HepG2 (cell line): Measurements from ENCODE around the gene MEGF6. TPM values are rescaled to one million over a fixed set of nuclear protein-coding genes. Genes with fewer than 3 reads are reported as not detected.

ENCODE experiments used
- ATF7 ChIP-seq, 2 experiments: fragments of 450-650 bp in 1 of 2; sonication (generic) in 1 of 2; formaldehyde crosslinking in 1 of 2; IDR thresholded peaks; 2 replicates each; pipeline versions ENCODE4 v1.4.0 to v1.6.1; 2016 to 2020; ENCODE audit warnings: antibody characterized with exemption in 1 of 2, mild to moderate bottlenecking in 1 of 2, missing genetic modification reagents in 1 of 2
- CBFB ChIP-seq: sonication (generic); formaldehyde crosslinking; IDR thresholded peaks from 2 replicates; pipeline ENCODE4 v1.4.0; 2020; ENCODE audit warnings: missing genetic modification reagents
- DMAP1 ChIP-seq: IDR thresholded peaks from 2 replicates; pipeline ENCODE4 v1.6.1; 2016
- EP300 ChIP-seq, 3 experiments: sonication (generic) in 1 of 3; formaldehyde crosslinking in 1 of 3; IDR thresholded peaks; 2 replicates each; pipeline versions ENCODE4 v1.5.1 to v1.6.1; 2011 to 2020; ENCODE audit warnings: low read depth in 2 of 3, low read length in 2 of 3, borderline replicate concordance in 1 of 3, improper control_type of control experiment in 1 of 3, mild to moderate bottlenecking in 1 of 3, missing genetic modification reagents in 1 of 3, moderate library complexity in 1 of 3
- EZH2 ChIP-seq: conservative IDR thresholded peaks from 2 replicates; pipeline ENCODE4 v1.6.1; 2012; ENCODE audit warnings: mild to moderate bottlenecking, low read depth, low read length, moderate library complexity
- GLI4 ChIP-seq: sonication (generic); formaldehyde crosslinking; IDR thresholded peaks from 2 replicates; pipeline ENCODE4 v1.5.1; 2020; ENCODE audit warnings: missing genetic modification reagents, mild to moderate bottlenecking, moderate library complexity, borderline replicate concordance
- MED13 ChIP-seq: sonication (generic); formaldehyde crosslinking; IDR thresholded peaks from 2 replicates; pipeline ENCODE4 v1.5.0; 2020; ENCODE audit warnings: missing genetic modification reagents
- MYC ChIP-seq: sonication (generic); formaldehyde crosslinking; IDR thresholded peaks from 2 replicates; pipeline ENCODE4 v1.9.0; 2021; ENCODE audit warnings: missing genetic modification reagents, borderline replicate concordance
- NFKB2 ChIP-seq: sonication (generic); formaldehyde crosslinking; IDR thresholded peaks from 2 replicates; pipeline ENCODE4 v1.4.0; 2020; ENCODE audit warnings: missing genetic modification reagents, borderline replicate concordance
- RARG ChIP-seq: sonication (generic); formaldehyde crosslinking; IDR thresholded peaks from 2 replicates; pipeline ENCODE4 v1.4.0; 2020; ENCODE audit warnings: low read depth, mild to moderate bottlenecking, missing genetic modification reagents
- REXO4 ChIP-seq: sonication (generic); formaldehyde crosslinking; IDR thresholded peaks from 2 replicates; pipeline ENCODE4 v1.8.0; 2022; ENCODE audit warnings: missing genetic modification reagents, mild to moderate bottlenecking, borderline replicate concordance
- RNF2 ChIP-seq: fragments of 450-650 bp; conservative IDR thresholded peaks from 2 replicates; pipeline ENCODE4 v1.6.1; 2016; ENCODE audit warnings: low read depth
- SP1 ChIP-seq, 2 experiments: fragments of 450-650 bp in 1 of 2; sonication (generic) in 1 of 2; formaldehyde crosslinking in 1 of 2; IDR thresholded peaks; 2 replicates each; pipeline versions ENCODE4 v1.4.0 to v1.6.1; 2016 to 2020; ENCODE audit warnings: missing genetic modification reagents in 1 of 2
- SPEN ChIP-seq: sonication (generic); formaldehyde crosslinking; IDR thresholded peaks from 2 replicates; pipeline ENCODE4 v1.5.1; 2020; ENCODE audit warnings: low read depth, mild to moderate bottlenecking, missing genetic modification reagents
- STAT5B ChIP-seq: sonication (generic); formaldehyde crosslinking; IDR thresholded peaks from 2 replicates; pipeline ENCODE4 v1.4.0; 2020; ENCODE audit warnings: missing genetic modification reagents
- ZC3H13 ChIP-seq: sonication (generic); formaldehyde crosslinking; IDR thresholded peaks from 2 replicates; pipeline ENCODE4 v1.8.1; 2023; ENCODE audit warnings: mild to moderate bottlenecking, missing genetic modification reagents, moderate library complexity
- ZC3H4 ChIP-seq: sonication (generic); formaldehyde crosslinking; IDR thresholded peaks from 2 replicates; pipeline ENCODE4 v1.4.0; 2020; ENCODE audit warnings: missing genetic modification reagents, borderline replicate concordance
- ZNF235 ChIP-seq: sonication (generic); formaldehyde crosslinking; IDR thresholded peaks from 2 replicates; pipeline ENCODE4 v1.8.1; 2023; ENCODE audit warnings: mild to moderate bottlenecking, missing genetic modification reagents, borderline replicate concordance
- ZNF317 ChIP-seq: sonication (generic); formaldehyde crosslinking; IDR thresholded peaks from 2 replicates; pipeline ENCODE4 v1.5.0; 2020; ENCODE audit warnings: mild to moderate bottlenecking, missing genetic modification reagents
- ZNF432 ChIP-seq: sonication (generic); formaldehyde crosslinking; IDR thresholded peaks from 2 replicates; pipeline ENCODE4 v1.5.0; 2020; ENCODE audit warnings: missing genetic modification reagents, mild to moderate bottlenecking, borderline replicate concordance
- ZNF781 ChIP-seq: sonication (generic); formaldehyde crosslinking; IDR thresholded peaks from 2 replicates; pipeline ENCODE4 v1.5.1; 2020; ENCODE audit warnings: borderline replicate concordance, mild to moderate bottlenecking, missing genetic modification reagents; ENCODE audit errors: not compliant biosample characterization
- ZSCAN31 ChIP-seq: sonication (generic); formaldehyde crosslinking; IDR thresholded peaks from 2 replicates; pipeline ENCODE4 v1.5.0; 2020; ENCODE audit warnings: low read depth, mild to moderate bottlenecking, missing genetic modification reagents
- polyA plus RNA-seq, 8 experiments: library from polyadenylated mRNA; depleted of rRNA in 3 of 8; stranded (reverse) in 7 of 8; unstranded in 1 of 8; fragments of >200 nt; fragmentation: Illumina TruSeq in 4 of 8; extraction: Trizol in 4 of 8; gene quantifications; 2 replicates each; pipeline versions ENCODE4 v1.2.1 to v1.2.3, GENCODE V29; 2011 to 2016; ENCODE audit warnings: low read depth in 4 of 8, missing spikeins in 1 of 8, mixed read lengths in 1 of 8; ENCODE audit not compliant: insufficient read depth in 1 of 8
- total RNA-seq, 5 experiments: library from RNA; depleted of rRNA; stranded (reverse); fragments of >200 nt; fragmentation: Illumina TruSeq; extraction: Trizol; gene quantifications; 2 replicates each; pipeline ENCODE4 v1.2.3, GENCODE V29; 2016; ENCODE audit warnings: low read depth in 1 of 5
- TF ChIP-seq, protein P1 (sequence below): sonication (generic); formaldehyde crosslinking; IDR thresholded peaks from 2 replicates; pipeline ENCODE4 v1.8.0; 2022; ENCODE audit warnings: missing genetic modification reagents, mild to moderate bottlenecking, borderline replicate concordance
- TF ChIP-seq, protein P2 (sequence below): sonication (generic); formaldehyde crosslinking; IDR thresholded peaks from 2 replicates; pipeline ENCODE4 v1.4.0; 2020; ENCODE audit warnings: mild to moderate bottlenecking, low read depth, missing genetic modification reagents

MEGF6 gene
- total and polyA plus RNA-seq, 2 of the 13 experiments (the other 11 are each of a cell fraction or from before 2014, with no cell fraction given), result 1.9 TPM

DNA sequence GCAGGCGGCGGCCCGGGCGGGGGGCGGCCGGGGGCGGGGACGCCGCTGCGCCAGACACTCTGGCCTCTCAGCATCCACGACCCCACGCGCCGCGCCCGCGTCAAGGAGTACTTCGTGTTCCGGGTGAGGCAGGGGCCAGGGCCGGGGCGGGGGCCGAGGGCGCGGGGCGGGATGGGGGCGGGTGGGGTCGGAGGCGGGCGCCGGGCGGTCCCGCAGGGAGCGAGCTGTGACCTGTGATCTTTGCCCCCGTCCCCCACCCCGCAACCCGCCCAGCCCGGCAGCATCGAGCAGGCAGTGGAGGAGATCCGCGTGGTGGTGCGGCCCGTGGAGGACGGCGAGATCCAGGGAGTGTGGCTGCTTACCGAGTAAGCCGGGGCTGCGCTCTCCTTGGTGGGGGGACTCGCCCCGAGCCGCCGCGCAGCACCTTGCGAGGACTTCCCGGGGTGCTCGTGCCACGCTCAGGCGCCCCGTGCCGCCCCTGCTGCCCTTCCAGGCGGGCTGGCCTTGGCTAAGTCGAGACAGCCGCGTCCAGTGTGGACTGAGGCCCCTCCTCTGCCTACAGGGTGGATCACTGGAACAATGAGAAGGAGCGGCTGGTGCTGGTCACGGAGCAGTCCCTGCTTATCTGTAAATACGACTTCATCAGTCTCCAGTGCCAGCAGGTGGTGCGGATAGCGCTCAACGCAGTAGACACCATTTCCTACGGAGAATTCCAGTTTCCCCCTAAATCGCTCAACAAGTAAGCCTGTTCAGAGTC, 14.0 kb upstream of the MEGF6 start (continued):
- TF ChIP-seq SP1 (IDR thresholded peaks at IDR 0.05) (no peak), SP1 (CRISPR knock-in tag; IDR thresholded peaks at IDR 0.05) (no peak), ZSCAN31 (CRISPR knock-in tag) (no peak), REXO4 (no peak), EP300 (IDR thresholded peaks at IDR 0.05; ENCODE audit: low read depth in 2 of 2, low read length in 2 of 2) (no peak), EP300 (CRISPR knock-in tag; IDR thresholded peaks at IDR 0.05; ENCODE audit: borderline replicate concordance) (no peak), ATF7 (IDR thresholded peaks at IDR 0.05) (no peak), ATF7 (CRISPR knock-in tag; IDR thresholded peaks at IDR 0.05) (no peak), GLI4 (CRISPR knock-in tag) (0 out of 2 replicates have a peak, but pooled peaks have one; percentile 29), SPEN (CRISPR knock-in tag) (peak; percentile 39), NFKB2 (CRISPR knock-in tag) (peak; percentile 38; the same call in 1 of the 2 replicates), ZNF432 (CRISPR knock-in tag) (no peak), STAT5B (CRISPR knock-in tag) (no peak), CBFB (CRISPR knock-in tag) (no peak), RARG (CRISPR knock-in tag) (no peak), MYC (CRISPR knock-in tag) (peak; percentile 90), DMAP1 (peak; percentile 87), MED13 (CRISPR knock-in tag) (no peak), ZC3H4 (no peak; the same call in 1 of the 2 replicates), ZC3H13 (CRISPR knock-in tag) (no peak; the same call in 1 of the 2 replicates), ZNF317 (peak; percentile 65; the same call in 1 of the 2 replicates), ZNF235 (CRISPR knock-in tag) (peak; percentile 68; the same call in 1 of the 2 replicates), EZH2 (no peak), RNF2 (0 out of 2 replicates have a peak, but pooled peaks have one; percentile 63), ZNF781 (CRISPR knock-in tag) (no peak)
- TF ChIP-seq, protein P1, sequence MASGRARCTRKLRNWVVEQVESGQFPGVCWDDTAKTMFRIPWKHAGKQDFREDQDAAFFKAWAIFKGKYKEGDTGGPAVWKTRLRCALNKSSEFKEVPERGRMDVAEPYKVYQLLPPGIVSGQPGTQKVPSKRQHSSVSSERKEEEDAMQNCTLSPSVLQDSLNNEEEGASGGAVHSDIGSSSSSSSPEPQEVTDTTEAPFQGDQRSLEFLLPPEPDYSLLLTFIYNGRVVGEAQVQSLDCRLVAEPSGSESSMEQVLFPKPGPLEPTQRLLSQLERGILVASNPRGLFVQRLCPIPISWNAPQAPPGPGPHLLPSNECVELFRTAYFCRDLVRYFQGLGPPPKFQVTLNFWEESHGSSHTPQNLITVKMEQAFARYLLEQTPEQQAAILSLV (CRISPR knock-in tag), result no peak; the same call in 1 of the 2 replicates
- TF ChIP-seq, protein P2, sequence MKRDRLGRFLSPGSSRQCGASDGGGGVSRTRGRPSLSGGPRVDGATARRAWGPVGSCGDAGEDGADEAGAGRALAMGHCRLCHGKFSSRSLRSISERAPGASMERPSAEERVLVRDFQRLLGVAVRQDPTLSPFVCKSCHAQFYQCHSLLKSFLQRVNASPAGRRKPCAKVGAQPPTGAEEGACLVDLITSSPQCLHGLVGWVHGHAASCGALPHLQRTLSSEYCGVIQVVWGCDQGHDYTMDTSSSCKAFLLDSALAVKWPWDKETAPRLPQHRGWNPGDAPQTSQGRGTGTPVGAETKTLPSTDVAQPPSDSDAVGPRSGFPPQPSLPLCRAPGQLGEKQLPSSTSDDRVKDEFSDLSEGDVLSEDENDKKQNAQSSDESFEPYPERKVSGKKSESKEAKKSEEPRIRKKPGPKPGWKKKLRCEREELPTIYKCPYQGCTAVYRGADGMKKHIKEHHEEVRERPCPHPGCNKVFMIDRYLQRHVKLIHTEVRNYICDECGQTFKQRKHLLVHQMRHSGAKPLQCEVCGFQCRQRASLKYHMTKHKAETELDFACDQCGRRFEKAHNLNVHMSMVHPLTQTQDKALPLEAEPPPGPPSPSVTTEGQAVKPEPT, result peak; percentile 35; the same call in 1 of the 2 replicates
